Muscle of arm (tissue), 12 donors: ENCODE results near the gene MED7. TPM values are rescaled to one million over a fixed set of nuclear protein-coding genes. Genes with fewer than 3 reads are reported as not detected.

ENCODE experiments used
- DNase-seq: peaks from one replicate; pipeline ENCODE4 v3.0.0-alpha.2; 2013
- polyA plus RNA-seq, 12 donors: library from polyadenylated mRNA; unstranded; fragments of 120-200 nt; gene quantifications; one replicate each; pipeline ENCODE4 v1.2.1, GENCODE V29; 2013; ENCODE audit not compliant: insufficient read length in 12 of 12

The MED7 gene
- polyA plus RNA-seq, 12 donors: 11.2 to 27.4 (median 13.8) TPM; not detected in 1

- DNase-seq: no peak
These were observed 23.8 kb upstream of the MED7 start, which contains the start of gene GARIN3 for GRCh38 chr5:157166214-157167213. Gene GARIN3, minus strand, starts transcription at chr5:157166264. Its CDS starts 96 bp downstream, at chr5:157166168.

DNA sequence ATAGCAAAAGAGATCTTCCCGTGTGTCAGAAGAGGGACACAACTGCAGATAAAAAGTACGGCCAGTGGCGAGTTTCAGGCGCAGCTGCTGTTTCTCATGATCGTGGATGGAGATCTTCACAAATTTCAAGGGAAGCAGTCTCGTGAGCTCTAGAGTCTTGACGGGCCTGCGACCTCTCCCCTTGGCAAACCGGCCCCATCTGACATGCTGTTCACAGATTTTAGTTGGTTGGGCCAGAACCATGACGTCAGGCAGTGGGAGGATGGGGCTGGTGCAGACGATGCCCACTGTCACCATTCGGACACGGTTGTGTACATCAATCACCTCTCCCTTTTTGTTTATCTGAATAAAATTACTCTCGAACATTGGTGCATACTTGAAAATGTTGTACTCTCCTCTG lies 23.0 kb upstream of the MED7 start:
- DNase-seq: no peak

DNA sequence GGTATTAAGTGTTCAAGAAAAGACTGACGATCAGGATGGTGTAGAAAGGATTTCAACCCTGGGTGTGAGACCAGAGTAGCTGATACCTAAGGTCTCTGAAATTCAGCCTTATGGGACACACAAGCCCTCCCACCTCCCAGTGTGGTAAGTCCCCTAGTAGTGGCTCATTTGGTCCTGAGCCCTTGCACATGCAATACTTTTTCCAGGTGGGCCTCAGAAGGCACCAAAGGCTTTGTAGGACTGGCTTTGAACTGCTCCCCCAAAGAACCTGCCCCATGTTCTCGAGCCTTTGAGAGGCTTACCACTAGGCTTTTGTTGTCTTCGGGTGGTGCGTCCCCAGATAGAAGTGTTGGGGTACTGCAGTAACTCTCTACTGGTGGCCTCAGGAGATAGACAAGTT lies 22.6 kb upstream of the MED7 start:
- DNase-seq: no peak

GRCh38 chr5:157164521-157164920 lies 21.9 kb upstream of the MED7 start:
- no peak for DNase-seq

- DNase-seq: no peak
These were observed 20.4 kb upstream of the MED7 start for GRCh38 chr5:157162919-157163510.

DNA sequence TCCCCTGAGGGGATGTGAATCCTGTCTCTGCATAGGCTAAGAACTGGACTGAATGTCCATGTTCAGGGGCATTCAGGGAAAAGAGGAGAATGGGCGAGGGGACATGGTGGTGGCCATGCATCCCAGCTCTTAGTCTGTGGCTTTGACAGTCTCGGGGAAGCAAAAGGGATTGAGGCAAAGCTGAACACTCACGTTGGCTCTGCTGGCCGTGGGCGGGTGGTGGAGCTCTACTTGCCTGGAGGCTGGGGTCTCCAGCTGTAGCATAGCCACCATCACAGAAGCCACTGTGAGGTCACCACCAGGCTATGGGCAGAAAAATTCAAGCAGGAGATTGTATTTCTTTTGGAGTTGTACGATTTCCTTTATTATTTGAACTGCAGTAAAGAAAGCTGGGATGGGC lies 19.3 kb upstream of the MED7 start:
- DNase-seq: no peak

DNA sequence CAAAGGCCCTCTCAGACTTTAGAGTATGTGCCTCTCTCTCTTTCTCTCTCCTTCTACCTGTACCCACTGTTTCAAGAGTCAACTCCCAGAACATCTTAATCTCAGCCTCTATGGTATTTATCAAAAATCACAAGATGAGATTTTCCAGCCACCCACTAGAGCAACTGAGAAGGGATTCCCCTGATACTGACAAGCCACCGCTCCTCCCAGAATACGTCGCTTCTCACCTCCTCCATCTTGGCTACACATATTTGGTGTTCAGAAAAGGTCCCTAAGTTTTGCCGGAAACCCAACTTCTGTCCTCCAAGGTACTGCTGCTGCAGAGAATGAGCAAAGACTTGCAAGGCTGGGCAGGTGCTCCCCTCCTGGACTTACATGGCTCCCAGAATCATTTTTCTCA lies 17.3 kb upstream of the MED7 start:
- DNase-seq: no peak

DNA sequence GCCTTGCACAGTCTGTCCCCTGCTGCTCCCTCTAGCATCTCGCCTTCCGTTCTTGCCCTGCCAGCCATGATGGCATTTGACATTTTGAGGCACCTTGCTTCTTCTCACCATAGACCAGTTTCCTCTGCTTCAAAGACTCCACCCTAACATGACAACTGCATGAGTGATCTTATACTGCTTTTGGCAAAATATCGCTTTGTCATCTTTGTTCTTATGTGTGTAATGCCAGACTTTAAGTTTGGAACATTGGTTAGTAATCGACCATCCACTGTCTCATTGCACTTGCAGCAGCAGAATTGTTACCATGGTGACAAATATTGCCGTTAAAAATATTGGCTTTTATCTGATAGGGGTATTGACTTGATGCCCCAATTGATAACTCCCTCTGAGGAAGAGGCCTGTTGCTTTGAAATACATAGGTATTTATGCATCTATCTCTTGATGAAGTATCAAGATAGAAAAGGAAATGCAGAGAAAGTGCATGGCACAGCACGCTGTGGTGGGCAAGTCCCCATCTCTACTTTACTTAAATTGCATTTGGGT lies 16.6 kb upstream of the MED7 start:
- DNase-seq: no peak

GRCh38 chr5:157157293-157157891 lies 14.7 kb upstream of the MED7 start:
- no peak for DNase-seq

- DNase-seq: no peak
These were observed 12.6 kb upstream of the MED7 start for GRCh38 chr5:157155297-157155696.

GRCh38 chr5:157150995-157151394 lies 8.3 kb upstream of the MED7 start:
- DNase-seq: no peak

- DNase-seq: peak; percentile 79
These were observed 6.3 kb upstream of the MED7 start for GRCh38 chr5:157148734-157149615.

GRCh38 chr5:157143127-157143971 lies 684 bp upstream of the MED7 start:
- DNase-seq: peak; percentile 55

DNA sequence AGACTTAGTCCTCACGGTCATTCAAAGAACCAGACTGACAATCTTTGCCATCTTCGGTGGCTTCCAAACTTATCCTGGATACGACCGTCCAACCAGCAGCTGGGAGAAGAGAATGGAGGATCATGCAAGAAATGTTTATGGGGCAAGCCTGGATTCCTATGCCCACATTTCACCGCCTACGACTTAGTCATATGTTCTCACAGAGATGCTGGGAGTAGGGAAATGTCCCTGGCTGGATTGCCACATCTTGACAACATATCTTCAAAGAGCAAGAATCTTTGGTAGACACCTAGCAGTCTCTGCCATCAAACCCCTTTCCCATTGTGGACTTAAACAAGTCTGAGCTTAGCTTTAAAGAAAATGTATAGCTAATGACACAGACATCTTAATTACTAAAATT lies 5.0 kb downstream of the MED7 start:
- DNase-seq: no peak

GRCh38 chr5:157132281-157132612 lies 10.4 kb downstream of the MED7 start:
- DNase-seq: no peak

DNA sequence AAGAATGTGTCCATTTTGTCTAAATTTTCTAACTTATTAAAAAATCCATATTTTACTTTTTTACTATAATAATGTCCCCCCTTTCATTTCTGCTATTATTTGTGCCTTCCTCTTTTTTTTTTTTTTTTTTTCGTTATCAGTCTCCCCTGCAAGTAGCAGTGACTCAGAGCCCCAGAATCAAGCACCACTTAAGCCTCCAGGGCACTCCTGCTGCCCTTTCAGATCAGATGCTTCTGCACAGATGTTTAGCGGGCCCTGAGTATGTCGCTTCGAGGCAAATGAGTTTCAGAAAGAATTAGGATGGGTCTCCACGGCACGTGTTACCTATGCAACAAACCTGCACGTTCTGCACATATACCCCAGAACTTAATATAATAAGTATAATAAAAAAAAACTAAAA lies 11.7 kb downstream of the MED7 start:
- no peak for DNase-seq

GRCh38 chr5:157121709-157122108 lies 21.0 kb downstream of the MED7 start:
- DNase-seq: no peak

DNA sequence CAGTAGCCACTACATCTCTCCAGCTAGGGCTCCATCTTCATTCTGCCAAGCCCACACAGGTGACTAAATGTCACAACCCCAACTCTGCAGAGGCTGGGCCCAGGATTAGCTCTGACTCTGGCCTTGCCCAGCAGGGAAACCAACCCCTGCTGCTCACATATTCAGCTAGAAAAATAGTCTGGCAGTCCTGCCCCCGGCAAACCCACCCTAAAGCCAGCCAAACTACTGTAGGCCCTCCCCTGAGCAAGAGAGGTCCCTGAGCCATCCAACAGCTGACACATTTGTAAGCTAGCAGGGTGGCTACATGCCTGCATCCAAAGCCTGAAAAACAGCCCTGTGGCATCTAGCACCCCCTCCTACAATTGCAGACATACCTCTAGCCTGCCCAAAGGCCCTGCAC lies 22.6 kb downstream of the MED7 start:
- no peak for DNase-seq

GRCh38 chr5:157116483-157116954 lies 26.1 kb downstream of the MED7 start:
- DNase-seq: no peak

DNA sequence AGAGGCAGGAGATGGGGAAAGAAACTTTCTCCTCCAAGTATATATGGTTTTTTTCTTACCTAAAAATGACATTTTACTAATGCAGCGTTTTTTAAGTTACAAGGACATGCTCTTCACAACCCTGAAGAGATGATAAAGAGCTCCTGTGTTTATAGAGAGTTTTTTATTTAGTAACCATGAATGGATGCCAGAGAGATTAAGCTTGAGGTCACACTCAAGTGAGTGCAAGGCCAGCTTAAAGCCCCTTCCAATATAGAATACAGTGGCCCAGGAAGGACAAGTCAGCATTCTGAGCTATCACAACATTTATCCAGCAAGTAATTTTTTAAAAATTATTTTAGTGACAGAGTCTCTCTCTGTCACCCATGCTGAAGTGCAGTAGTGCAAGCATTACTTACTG lies 27.2 kb downstream of the MED7 start:
- DNase-seq: no peak
